Spleen (tissue), 11 donors: Measurements from ENCODE around the gene CNGA3. TPM values are rescaled to one million over a fixed set of nuclear protein-coding genes. Genes with fewer than 3 reads are reported as not detected.
A peak's percentile ranks its signal among the peaks of the same experiment; 100 is the strongest.

ENCODE experiments used
- DNase-seq: peaks from one replicate; pipeline ENCODE4 v3.0.0-alpha.2; 2020
- H3K27ac ChIP-seq, 8 donors: fragments of 200-600 bp; sonication (generic) in 7 of 8; 1 replicate in 4 of 8; 2 replicates in 4 of 8; pipeline versions ENCODE4 v1.5.0 to v1.8.0; 2016 to 2021; ENCODE audit warnings: inconsistent platforms in 4 of 8, mild to moderate bottlenecking in 4 of 8, moderate library complexity in 1 of 8
- H3K27me3 ChIP-seq, 7 donors: fragments of 200-600 bp; sonication (generic) in 6 of 7; replicated peaks in 1 of 7; 1 replicate in 4 of 7; 2 replicates in 3 of 7; pipeline versions ENCODE4 v1.5.0 to v1.8.0; 2016 to 2021; ENCODE audit warnings: inconsistent platforms in 3 of 7, mild to moderate bottlenecking in 1 of 7
- H3K36me3 ChIP-seq, 6 donors: fragments of 200-600 bp; sonication (generic) in 5 of 6; 1 replicate in 4 of 6; 2 replicates in 2 of 6; pipeline versions ENCODE4 v1.5.0 to v1.8.0; 2016 to 2021; ENCODE audit warnings: inconsistent platforms in 2 of 6
- H3K4me1 ChIP-seq, 6 donors: fragments of 200-600 bp; sonication (generic) in 5 of 6; 1 replicate in 3 of 6; 2 replicates in 3 of 6; pipeline versions ENCODE4 v1.5.0 to v1.8.0; 2016 to 2021; ENCODE audit warnings: inconsistent platforms in 3 of 6
- H3K4me3 ChIP-seq, 8 donors: fragments of 200-600 bp; sonication (generic) in 7 of 8; 1 replicate in 4 of 8; 2 replicates in 4 of 8; pipeline versions ENCODE4 v1.5.0 to v1.8.0; 2016 to 2021; ENCODE audit warnings: inconsistent platforms in 4 of 8, mild to moderate bottlenecking in 4 of 8, moderate library complexity in 2 of 8
- H3K9me3 ChIP-seq, 8 donors: fragments of 200-600 bp; sonication (generic) in 7 of 8; 1 replicate in 4 of 8; 2 replicates in 4 of 8; pipeline versions ENCODE4 v1.5.0 to v1.8.0; 2016 to 2021; ENCODE audit warnings: inconsistent platforms in 4 of 8
- POLR2A ChIP-seq, 3 donors: fragments of 450-650 bp; IDR thresholded peaks; one replicate each; pipeline ENCODE4 v1.5.1; 2017; ENCODE audit warnings: antibody characterized with exemption in 3 of 3, mild to moderate bottlenecking in 1 of 3
- POLR2AphosphoS5 ChIP-seq, 3 donors: sonication (generic); formaldehyde crosslinking; IDR thresholded peaks; one replicate each; pipeline ENCODE4 v1.5.1; 2017; ENCODE audit warnings: antibody characterized with exemption in 3 of 3
- WGBS, 5 donors: extraction: QIAGEN DNeasy Blood & Tissue Kit in 3 of 5; methylation state at CpG; one replicate each; pipeline versions ENCODE4 v1.1.5 to v1.1.7; 2013 to 2018; 5-methylcytosine and 5-hydroxymethylcytosine counted together
- intact Hi-C: fragments of 100-400 bp; cut with DNase I; formaldehyde crosslinking; loops from one replicate; pipeline ENCODE4 v1.15.0; 2023; ENCODE audit warnings: low total_unique reads
- polyA plus RNA-seq, 3 donors: library from polyadenylated mRNA; stranded (reverse); fragments of 200-250 nt; gene quantifications; one replicate each; pipeline ENCODE4 v1.2.1, GENCODE V29; 2013
- total RNA-seq, 7 donors: library from RNA; depleted of rRNA in 3 of 7; stranded (reverse); fragments of >200 nt in 3 of 7; fragmentation: NEBNext Ultra II Directional in 4 of 7; extraction: Animal tissue kit (Norgen Biotek cat#: 25700) in 4 of 7; gene quantifications; one replicate each; pipeline versions ENCODE4 v1.1.0 to v1.2.1, GENCODE V29; 2016 to 2021
- TF ChIP-seq, protein P1 (sequence below), 11 experiments: fragments of 200-600 bp in 7 of 11; fragments of 450-650 bp in 4 of 11; sonication (generic) in 4 of 11; IDR thresholded peaks in 8 of 11; conservative IDR thresholded peaks in 3 of 11; 1 replicate in 7 of 11; 2 replicates in 4 of 11; pipeline versions ENCODE4 v1.4.0 to v1.8.0; 2016 to 2021; ENCODE audit warnings: antibody characterized with exemption in 11 of 11, inconsistent platforms in 4 of 11, mild to moderate bottlenecking in 1 of 11
- donor health status: healthy with polysubstance abuse.
- donor health status: DM: no; HTN: no; CAD: no; lungs with moderate emphysema.
- donor health status: DM: no; HTN: no; CAD: no.
- donor health status: Bipolar disorder and iron deficiency.
- donor health status: healthy.
- donor health status: DM: no; HTN: no; CAD: no.
- donor health status: DM: yes; HTN: yes; CAD: no.

Gene CNGA3
- total and polyA plus RNA-seq, 10 donors = not detected

DNA sequence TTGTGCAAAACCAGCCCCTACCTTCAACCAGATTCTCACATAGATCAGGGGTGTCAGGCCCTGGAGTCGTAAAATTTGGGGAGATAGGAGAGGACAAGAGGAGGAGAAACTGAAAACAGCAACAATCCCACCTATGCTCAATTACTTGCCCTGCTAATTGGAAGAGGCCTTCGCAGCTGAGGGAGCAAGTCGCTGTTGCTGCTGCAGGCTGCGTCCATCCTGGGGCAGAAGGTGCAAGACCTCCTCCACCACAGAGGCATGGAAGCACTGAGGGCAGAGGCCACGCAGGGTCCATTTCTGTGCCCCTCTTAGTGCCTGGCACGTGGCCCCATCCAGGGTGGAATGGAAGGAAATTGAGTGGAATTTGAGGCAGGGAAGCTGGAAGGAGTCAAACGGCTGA lies 36.5 kb downstream of the CNGA3 start:
- intact Hi-C loops = no loop called here
- no peak overlapping the region for H3K27ac ChIP-seq
- 78 to 93% (median 88%) methylated on average over 7 of the region's 7 CpGs for WGBS, 5 donors
- peaks cover 0 to 7% (median 0%) of the 10 kb centered on the region in 7 donors for H3K27me3 ChIP-seq
- no peaks in the 10 kb centered on the region for H3K9me3 ChIP-seq
- H3K36me3 ChIP-seq = no peaks in the 10 kb centered on the region
- no peak for DNase-seq
- H3K4me3 ChIP-seq = no peak overlapping the region
- TF ChIP-seq, protein P1, sequence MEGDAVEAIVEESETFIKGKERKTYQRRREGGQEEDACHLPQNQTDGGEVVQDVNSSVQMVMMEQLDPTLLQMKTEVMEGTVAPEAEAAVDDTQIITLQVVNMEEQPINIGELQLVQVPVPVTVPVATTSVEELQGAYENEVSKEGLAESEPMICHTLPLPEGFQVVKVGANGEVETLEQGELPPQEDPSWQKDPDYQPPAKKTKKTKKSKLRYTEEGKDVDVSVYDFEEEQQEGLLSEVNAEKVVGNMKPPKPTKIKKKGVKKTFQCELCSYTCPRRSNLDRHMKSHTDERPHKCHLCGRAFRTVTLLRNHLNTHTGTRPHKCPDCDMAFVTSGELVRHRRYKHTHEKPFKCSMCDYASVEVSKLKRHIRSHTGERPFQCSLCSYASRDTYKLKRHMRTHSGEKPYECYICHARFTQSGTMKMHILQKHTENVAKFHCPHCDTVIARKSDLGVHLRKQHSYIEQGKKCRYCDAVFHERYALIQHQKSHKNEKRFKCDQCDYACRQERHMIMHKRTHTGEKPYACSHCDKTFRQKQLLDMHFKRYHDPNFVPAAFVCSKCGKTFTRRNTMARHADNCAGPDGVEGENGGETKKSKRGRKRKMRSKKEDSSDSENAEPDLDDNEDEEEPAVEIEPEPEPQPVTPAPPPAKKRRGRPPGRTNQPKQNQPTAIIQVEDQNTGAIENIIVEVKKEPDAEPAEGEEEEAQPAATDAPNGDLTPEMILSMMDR (IDR thresholded peaks at IDR 0.05 in 8 of 11, conservative IDR thresholded peaks at IDR 0.05 in 3 of 11) = no peak
- no peak for TF ChIP-seq POLR2A (IDR thresholded peaks at IDR 0.05)
- TF ChIP-seq POLR2AphosphoS5 (IDR thresholded peaks at IDR 0.05) = no peak
- peaks cover 0 to 14% (median 7%) of the 10 kb centered on the region in 6 donors for H3K4me1 ChIP-seq

DNA sequence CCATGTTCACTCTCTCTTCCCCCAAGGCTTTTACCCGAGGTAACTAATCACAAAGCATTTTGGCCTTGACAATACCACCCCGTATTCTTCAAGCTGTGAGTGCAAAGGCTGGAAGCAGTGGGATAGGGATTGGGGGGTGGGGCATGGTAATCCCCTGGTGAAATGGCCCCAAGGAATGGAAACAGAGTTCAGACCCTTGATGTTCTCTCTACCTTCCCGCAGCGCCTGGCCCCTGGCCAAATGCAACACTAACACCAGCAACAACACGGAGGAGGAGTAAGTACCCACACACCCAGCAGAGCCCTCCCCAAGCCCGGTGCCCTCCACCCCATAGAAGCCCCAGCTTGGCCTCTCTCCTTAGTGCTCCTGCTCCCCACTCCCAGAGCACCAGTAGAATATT lies 36.9 kb downstream of the CNGA3 start:
- Histone ChIP-seq H3K27me3 (peaks cover 0 to 5% (median 0%) of the 10 kb centered on the region in 7 donors), H3K36me3 (no peaks in the 10 kb centered on the region), H3K4me3 (no peak overlapping the region), H3K27ac (no peak overlapping the region), H3K4me1 (peaks cover 0 to 14% (median 7%) of the 10 kb centered on the region in 6 donors), H3K9me3 (no peaks in the 10 kb centered on the region)
- TF ChIP-seq, protein P1 (IDR thresholded peaks at IDR 0.05 in 8 of 11, conservative IDR thresholded peaks at IDR 0.05 in 3 of 11) = no peak
- DNase-seq = no peak
- intact Hi-C loops = no loop called here
- 64 to 80% (median 72%) methylated on average over 5 to 6 of the region's 6 CpGs for WGBS, 5 donors

DNA sequence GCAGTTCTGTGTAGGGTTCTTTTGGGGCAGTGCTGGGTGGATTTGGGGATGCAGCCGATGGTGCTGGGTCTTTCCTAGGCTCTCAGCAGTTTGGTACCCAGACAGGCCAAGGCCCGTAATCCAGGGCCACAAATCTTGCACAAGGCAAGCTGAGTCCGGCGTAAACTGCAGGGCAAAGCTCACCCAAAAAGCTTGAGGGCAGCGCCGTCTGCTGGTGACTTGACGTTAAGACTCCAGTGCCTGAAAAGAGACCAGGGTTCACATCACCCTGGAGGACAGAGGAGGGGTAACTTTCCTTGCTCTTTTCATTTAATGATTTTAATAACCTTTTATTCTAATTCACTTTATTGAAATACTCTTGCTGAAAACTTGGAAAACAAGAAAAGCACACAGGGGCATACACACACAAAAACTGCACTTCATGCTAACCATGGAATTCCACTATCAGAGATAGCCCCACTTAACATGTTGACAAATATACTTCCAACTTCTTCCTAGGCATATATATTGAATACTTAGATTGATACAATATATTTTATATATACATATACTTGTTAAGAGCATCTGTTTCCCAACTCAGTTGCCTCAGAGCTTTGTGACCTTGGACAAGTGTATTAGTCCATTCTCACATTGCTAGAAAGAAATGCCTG lies 38.9 kb downstream of the CNGA3 start:
- H3K4me3 ChIP-seq = no peak overlapping the region
- peak; percentile 91 for DNase-seq
- TF ChIP-seq, protein P1 (IDR thresholded peaks at IDR 0.05 in 8 of 11, conservative IDR thresholded peaks at IDR 0.05 in 3 of 11) = peak; percentile 78 to 94 (median 90)
- TF ChIP-seq POLR2AphosphoS5 (IDR thresholded peaks at IDR 0.05) (peak in 1 of 3 donors; percentile 15), POLR2A (IDR thresholded peaks at IDR 0.05) (no peak)
- H3K27ac ChIP-seq = no peak overlapping the region
- intact Hi-C loops = loop anchor here (2.0 to 5.0 kb wide), 2 partner anchors 578 to 683 kb away; no protein-coding TSS in a partner anchor
- peaks cover 0 to 7% (median 0%) of the 10 kb centered on the region in 6 donors for H3K4me1 ChIP-seq
- no peaks in the 10 kb centered on the region for H3K9me3 ChIP-seq
- 4 to 9% (median 8%) methylated on average over 7 of the region's 7 CpGs for WGBS, 5 donors
- peaks cover 0 to 5% (median 0%) of the 10 kb centered on the region in 7 donors for H3K27me3 ChIP-seq
- H3K36me3 ChIP-seq = no peaks in the 10 kb centered on the region

DNA sequence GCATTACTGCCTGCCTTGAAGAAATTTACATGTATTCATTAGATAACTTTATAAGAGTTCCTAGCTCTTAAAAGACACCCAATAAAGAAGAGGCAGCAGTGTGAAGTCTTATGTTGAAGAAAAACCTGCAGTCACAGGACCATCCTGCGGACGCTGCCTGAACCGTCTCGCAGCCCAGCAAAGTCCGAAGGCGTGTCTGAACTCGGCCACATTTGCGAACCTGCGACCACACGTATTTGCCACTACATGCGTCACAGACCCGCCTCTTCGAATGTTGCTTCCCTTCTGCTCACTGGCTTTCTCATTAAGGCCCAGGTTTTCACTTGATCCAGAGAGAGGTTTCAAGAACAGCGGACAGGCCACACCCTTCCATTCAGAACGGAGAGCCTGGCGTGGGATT lies 41.2 kb downstream of the CNGA3 start:
- WGBS, 5 donors = 88 to 90% (median 89%) methylated on average over 16 of the region's 16 CpGs

More for the DNA sequence above, 41.2 kb downstream of the CNGA3 start:
- no peaks in the 10 kb centered on the region for H3K36me3 ChIP-seq
- H3K27me3 ChIP-seq = peaks cover 0 to 5% (median 0%) of the 10 kb centered on the region in 7 donors
- TF ChIP-seq, protein P1 (IDR thresholded peaks at IDR 0.05 in 8 of 11, conservative IDR thresholded peaks at IDR 0.05 in 3 of 11) = no peak
- TF ChIP-seq POLR2A (IDR thresholded peaks at IDR 0.05) (no peak), POLR2AphosphoS5 (IDR thresholded peaks at IDR 0.05) (no peak)
- H3K4me1 ChIP-seq = peaks cover 0 to 7% (median 0%) of the 10 kb centered on the region in 6 donors
- no peak overlapping the region for H3K27ac ChIP-seq
- H3K9me3 ChIP-seq = no peaks in the 10 kb centered on the region
- no peak for DNase-seq
- H3K4me3 ChIP-seq = no peak overlapping the region
- intact Hi-C loops = loop anchor here (5.0 kb wide), 1 partner anchor 685 kb away; no protein-coding TSS in a partner anchor
